Testis (tissue), 3 donors: ENCODE results near the gene STXBP6. TPM values are rescaled to one million over a fixed set of nuclear protein-coding genes. Genes with fewer than 3 reads are reported as not detected.

Experiments
- DNase-seq: peaks from one replicate; pipeline ENCODE4 v3.0.0-alpha.2; 2019
- H3K27ac ChIP-seq, 2 donors: fragments of 200-600 bp; sonication (generic); one replicate each; pipeline ENCODE4 v1.5.1; 2019
- H3K27me3 ChIP-seq: fragments of 200-600 bp; sonication (generic); one replicate; pipeline ENCODE4 v1.5.1; 2019
- H3K36me3 ChIP-seq: fragments of 200-600 bp; sonication (generic); one replicate; pipeline ENCODE4 v1.5.1; 2017; ENCODE audit warnings: low read depth; ENCODE audit errors: missing control alignments
- H3K4me1 ChIP-seq: fragments of 200-600 bp; sonication (generic); one replicate; pipeline ENCODE4 v1.5.1; 2019
- H3K4me3 ChIP-seq, 2 donors: fragments of 200-600 bp; sonication (generic); one replicate each; pipeline ENCODE4 v1.5.1; 2017 to 2019
- H3K9me3 ChIP-seq: fragments of 200-600 bp; sonication (generic); one replicate; pipeline ENCODE4 v1.5.1; 2017
- CTCF ChIP-seq, 3 experiments: fragments of 450-650 bp in 2 of 3; fragments of 200-600 bp in 1 of 3; sonication (generic) in 1 of 3; IDR thresholded peaks; one replicate each; pipeline ENCODE4 v1.5.1; 2016 to 2019; ENCODE audit warnings: antibody characterized with exemption in 3 of 3, mild to moderate bottlenecking in 2 of 3, moderate library complexity in 1 of 3
- POLR2A ChIP-seq: fragments of 450-650 bp; IDR thresholded peaks from one replicate; pipeline ENCODE4 v1.6.1; 2017; ENCODE audit warnings: antibody characterized with exemption, mild to moderate bottlenecking, moderate library complexity
- WGBS, 2 donors: methylation state at CpG; one replicate each; pipeline ENCODE4 v1.1.5; 2018; 5-methylcytosine and 5-hydroxymethylcytosine counted together
- intact Hi-C: fragments of 100-400 bp; cut with DNase I; formaldehyde crosslinking; loops from one replicate; pipeline ENCODE4 v1.15.1; 2023; ENCODE audit warnings: low total_unique reads
- polyA plus RNA-seq: library from polyadenylated mRNA; stranded (reverse); fragments of 350-450 nt; fragmentation: Illumina TruSeq; extraction: RNeasy Lipid Tissue Mini Kit (QIAGEN cat#74804); gene quantifications from one replicate; pipeline ENCODE4 v1.2.3, GENCODE V29; 2014; ENCODE audit warnings: low read depth, low replicate concordance; ENCODE audit not compliant: insufficient read depth
- total RNA-seq, 2 donors: library from RNA; depleted of rRNA; stranded (reverse); fragments of >200 nt; gene quantifications; one replicate each; pipeline ENCODE4 v1.2.3, GENCODE V29; 2016

STXBP6 gene
- total and polyA plus RNA-seq, 3 donors from 2014 or later, result 4.7 to 11.3 (median 8.6) TPM

- Histone ChIP-seq H3K27me3 (no peaks in the 10 kb centered on the region), H3K27ac (no peak overlapping the region), H3K9me3 (no peaks in the 10 kb centered on the region), H3K36me3 (no peaks in the 10 kb centered on the region), H3K4me1 (no peaks in the 10 kb centered on the region), H3K4me3 (no peak overlapping the region)
- no peak for TF ChIP-seq POLR2A
- no peak for TF ChIP-seq CTCF (IDR thresholded peaks at IDR 0.05)
- no peak for DNase-seq
- intact Hi-C loops, result no loop called here
- 47 to 55% methylated on average over 6 of the region's 6 CpGs for WGBS, 2 donors
These were observed 64.9 kb downstream of the STXBP6 start for GRCh38 chr14:24984846-24985589.

GRCh38 chr14:24982472-24983155 is 67.3 kb downstream of the STXBP6 start:
- Histone ChIP-seq H3K36me3 (no peaks in the 10 kb centered on the region), H3K4me1 (no peaks in the 10 kb centered on the region), H3K9me3 (no peaks in the 10 kb centered on the region), H3K27me3 (no peaks in the 10 kb centered on the region), H3K4me3 (no peak overlapping the region), H3K27ac (no peak overlapping the region)
- TF ChIP-seq CTCF (IDR thresholded peaks at IDR 0.05) (no peak), POLR2A (no peak)
- no peak for DNase-seq
- 90% methylated on average over 6 of the region's 6 CpGs for whole genome bisulfite sequencing, 2 donors
- intact Hi-C loops, result no loop called here

- Histone ChIP-seq H3K4me3 (no peak overlapping the region), H3K36me3 (no peaks in the 10 kb centered on the region), H3K9me3 (no peaks in the 10 kb centered on the region), H3K27me3 (no peaks in the 10 kb centered on the region), H3K4me1 (no peaks in the 10 kb centered on the region), H3K27ac (no peak overlapping the region)
- no peak for DNase-seq
- TF ChIP-seq CTCF (IDR thresholded peaks at IDR 0.05) (no peak), POLR2A (no peak)
- intact Hi-C loops, result no loop called here
- WGBS, 2 donors, result 87 to 88% methylated on average over 2 of the region's 2 CpGs
These were observed 70.2 kb downstream of the STXBP6 start for GRCh38 chr14:24979725-24980239.

- intact Hi-C loops, result no loop called here
- no peaks in the 10 kb centered on the region for H3K27me3 ChIP-seq
- H3K27ac ChIP-seq, result no peak overlapping the region
- H3K9me3 ChIP-seq, result no peaks in the 10 kb centered on the region
- H3K4me1 ChIP-seq, result no peaks in the 10 kb centered on the region
- WGBS, 2 donors, result 75 to 80% methylated on average over 2 of the region's 2 CpGs
- H3K4me3 ChIP-seq, result no peak overlapping the region
- no peak for TF ChIP-seq CTCF (IDR thresholded peaks at IDR 0.05)
- TF ChIP-seq POLR2A, result no peak
- no peaks in the 10 kb centered on the region for H3K36me3 ChIP-seq
- DNase-seq, result no peak
These were observed 70.9 kb downstream of the STXBP6 start for GRCh38 chr14:24978862-24979724.
